BLaER1 treated with 17β-estradiol and CSF1 and Interleukin-3, amounts not matched to agents 10 nM and 100 nM (cell line): ENCODE results near the gene ACTA1.
"Not testable (repeated sequence)": the region's sequence is repeated elsewhere in the genome, so short reads cannot be mapped to it uniquely, and the experiment has no call there.

ENCODE experiments used
- H3K27ac ChIP-seq, 11 experiments: shearing (Covaris generic); formaldehyde crosslinking; 2 replicates each; pipeline ENCODE4 v1.8.1; 2022
- H3K27me3 ChIP-seq, 11 experiments: shearing (Covaris generic); formaldehyde crosslinking; 2 replicates each; pipeline ENCODE4 v1.8.1; 2022
- H3K36me3 ChIP-seq, 11 experiments: shearing (Covaris generic); formaldehyde crosslinking; 2 replicates each; pipeline ENCODE4 v1.8.1; 2022
- H3K4me1 ChIP-seq, 10 experiments: shearing (Covaris generic); formaldehyde crosslinking; 2 replicates each; pipeline ENCODE4 v1.8.1; 2022
- H3K4me2 ChIP-seq, 11 experiments: shearing (Covaris generic); formaldehyde crosslinking; 2 replicates each; pipeline ENCODE4 v1.8.1; 2022
- H3K4me3 ChIP-seq, 10 experiments: shearing (Covaris generic); formaldehyde crosslinking; 2 replicates each; pipeline ENCODE4 v1.8.1; 2022
- H3K9ac ChIP-seq, 11 experiments: shearing (Covaris generic); formaldehyde crosslinking; 2 replicates each; pipeline ENCODE4 v1.8.1; 2022
- H3K9me3 ChIP-seq, 11 experiments: shearing (Covaris generic); formaldehyde crosslinking; replicated peaks in 1 of 11; 2 replicates each; pipeline ENCODE4 v1.8.1; 2022
- H4K20me1 ChIP-seq, 11 experiments: shearing (Covaris generic); formaldehyde crosslinking; 2 replicates each; pipeline ENCODE4 v1.8.1; 2022
- Cebpa-rat ChIP-seq, 11 experiments: shearing (Covaris generic); IDR thresholded peaks; 2 replicates each; pipeline ENCODE4 v1.8.1; 2022

The ACTA1 gene

DNA sequence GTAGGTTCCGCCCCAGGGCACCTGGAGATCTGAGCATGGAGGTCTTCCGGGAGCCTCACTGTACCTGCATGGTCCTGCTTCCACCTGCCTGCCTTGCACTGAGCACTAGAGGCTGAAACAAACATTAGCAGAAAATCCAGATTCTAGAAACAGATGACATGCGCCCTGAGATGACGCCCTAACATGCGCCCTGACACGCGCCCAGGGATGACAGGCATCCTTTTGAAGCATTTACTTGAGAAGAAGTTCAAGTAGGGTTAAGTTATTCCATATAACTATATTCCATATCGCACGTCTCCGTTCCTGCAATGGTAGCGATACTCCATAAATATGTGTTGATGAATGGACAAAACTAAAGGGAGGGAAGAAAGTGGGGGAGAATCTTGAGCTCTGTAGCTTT lies 13.7 kb downstream of the ACTA1 start:
- Histone ChIP-seq H3K9me3 (peaks cover 13 to 22% (median 20%) of the 10 kb centered on the region in 11 experiments), H3K27me3 (no peaks in the 10 kb centered on the region), H3K9ac (no peak overlapping the region), H3K4me1 (no peaks in the 10 kb centered on the region), H4K20me1 (no peaks in the 10 kb centered on the region), H3K36me3 (no peaks in the 10 kb centered on the region), H3K27ac (no peak overlapping the region), H3K4me2 (no peak overlapping the region), H3K4me3 (no peak overlapping the region)
- no peak for TF ChIP-seq Cebpa-rat (IDR thresholded peaks at IDR 0.05)

DNA sequence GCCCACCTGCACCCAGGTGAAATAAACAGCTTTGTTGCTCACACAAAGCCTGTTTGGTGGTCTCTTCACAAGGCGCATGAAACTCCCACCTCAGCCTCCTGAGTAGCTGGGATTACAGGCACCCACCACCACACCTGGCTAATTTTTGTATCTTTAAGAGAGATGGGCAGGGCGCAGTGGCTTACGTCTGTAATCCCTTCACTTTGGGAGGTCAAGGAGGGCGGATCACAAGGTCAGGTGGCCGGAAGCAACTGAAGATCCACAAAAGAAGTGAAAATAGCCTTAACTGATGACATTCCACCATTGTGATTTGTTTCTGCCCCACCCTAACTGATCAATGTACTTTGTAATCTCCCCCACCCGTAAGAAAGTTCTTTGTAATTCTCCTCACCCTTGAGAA lies 15.3 kb downstream of the ACTA1 start:
- not testable (repeated sequence) for H3K36me3 ChIP-seq, H3K9ac ChIP-seq, H3K4me2 ChIP-seq, H3K27ac ChIP-seq, H3K4me1 ChIP-seq, H3K4me3 ChIP-seq, H4K20me1 ChIP-seq, H3K27me3 ChIP-seq
- peaks cover 4 to 13% (median 9%) of the 10 kb centered on the region in 11 experiments; a peak in 19 of 22 replicates for H3K9me3 ChIP-seq

DNA sequence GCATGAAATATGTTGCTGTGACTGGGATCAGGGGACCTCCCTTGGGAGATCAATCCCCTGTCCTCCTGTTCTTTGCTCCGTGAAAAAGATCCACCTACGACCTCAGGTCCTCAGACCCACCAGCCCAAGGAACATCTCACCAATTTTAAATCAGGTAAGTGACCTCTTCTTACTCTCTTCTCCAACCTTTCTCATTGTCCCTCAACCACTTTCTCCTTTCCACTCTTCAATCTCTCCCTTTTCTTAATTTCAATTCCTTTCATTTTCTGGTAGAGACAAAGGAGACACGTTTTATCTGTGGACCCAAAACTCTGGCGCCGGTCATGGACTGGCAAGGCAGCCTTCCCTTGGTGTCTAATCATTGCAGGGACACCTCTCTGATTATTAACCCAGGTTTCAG lies 21.1 kb downstream of the ACTA1 start:
- peaks cover 11 to 19% (median 17%) of the 10 kb centered on the region in 11 experiments for H3K27me3 ChIP-seq
- H3K27ac ChIP-seq, H4K20me1 ChIP-seq, H3K9me3 ChIP-seq, H3K9ac ChIP-seq, H3K36me3 ChIP-seq, H3K4me3 ChIP-seq, H3K4me2 ChIP-seq: not testable (repeated sequence)
- peaks cover 19 to 30% (median 25%) of the 10 kb centered on the region in 10 experiments for H3K4me1 ChIP-seq

DNA sequence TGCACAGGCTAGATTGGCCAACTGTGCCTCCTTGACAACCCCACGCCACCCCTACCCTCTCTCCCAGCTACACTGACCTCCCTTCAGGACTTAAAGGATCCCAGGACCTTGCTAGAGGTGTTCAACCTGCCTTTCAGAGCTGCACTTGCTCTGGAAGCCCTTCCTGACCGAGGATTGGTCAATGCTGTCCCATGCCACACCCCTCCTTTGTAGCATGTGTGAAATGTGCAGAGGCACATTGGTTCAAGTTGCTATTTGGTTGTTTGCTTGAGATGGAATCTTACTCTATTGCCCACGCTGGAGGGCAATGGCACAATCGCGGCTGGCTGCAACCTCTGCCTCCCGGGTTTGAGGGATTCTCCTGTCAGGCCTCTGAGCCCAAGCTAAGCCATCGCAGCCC lies 21.8 kb downstream of the ACTA1 start:
- Histone ChIP-seq H3K9me3 (no peaks in the 10 kb centered on the region), H3K36me3 (no peaks in the 10 kb centered on the region), H3K27me3 (peaks cover 18 to 27% (median 24%) of the 10 kb centered on the region in 11 experiments), H3K27ac (no peak overlapping the region), H4K20me1 (peaks cover 0 to 5% (median 0%) of the 10 kb centered on the region in 11 experiments; a peak in 2 of 22 replicates), H3K9ac (no peak overlapping the region), H3K4me1 (peaks cover 25 to 38% (median 32%) of the 10 kb centered on the region in 10 experiments), H3K4me2 (no peak overlapping the region), H3K4me3 (no peak overlapping the region)
- no peak for TF ChIP-seq Cebpa-rat (IDR thresholded peaks at IDR 0.05)

DNA sequence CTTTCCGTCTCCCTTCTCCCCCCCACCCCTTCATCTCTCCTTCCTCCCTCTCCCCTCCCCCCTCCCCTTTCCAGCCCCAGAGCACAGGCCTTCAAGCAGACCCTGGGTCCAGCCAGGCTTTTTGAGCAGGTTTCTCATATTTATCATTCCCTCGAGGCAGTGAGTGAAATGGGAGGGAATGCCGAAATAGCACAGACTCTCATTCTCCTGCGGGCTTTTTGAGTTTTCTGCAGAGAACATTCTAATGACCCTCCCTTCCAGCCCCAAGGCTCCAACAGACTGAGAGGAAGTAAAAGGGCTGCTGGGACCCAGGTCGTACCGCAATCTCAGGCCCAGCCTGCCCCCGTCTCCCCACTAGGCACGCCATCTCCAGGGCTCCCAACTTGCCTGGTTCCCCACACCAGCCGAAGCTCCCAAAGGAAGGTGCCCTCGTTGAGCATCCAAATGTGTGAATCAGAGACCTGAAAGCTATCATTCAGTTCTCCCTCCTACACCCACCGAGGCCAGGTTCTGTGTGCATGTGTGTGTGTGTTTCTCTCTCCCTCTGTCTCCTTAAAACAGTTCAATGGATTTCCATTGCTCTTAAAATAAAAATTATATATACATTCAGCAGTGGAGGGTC lies 22.3 kb downstream of the ACTA1 start:
- Histone ChIP-seq H4K20me1 (peaks cover 0 to 5% (median 0%) of the 10 kb centered on the region in 11 experiments; a peak in 2 of 22 replicates), H3K9ac (no peak overlapping the region), H3K4me2 (peak overlapping the region in 1 of 11 experiments; percentile 34; a peak in 2 of 22 replicates)

DNA sequence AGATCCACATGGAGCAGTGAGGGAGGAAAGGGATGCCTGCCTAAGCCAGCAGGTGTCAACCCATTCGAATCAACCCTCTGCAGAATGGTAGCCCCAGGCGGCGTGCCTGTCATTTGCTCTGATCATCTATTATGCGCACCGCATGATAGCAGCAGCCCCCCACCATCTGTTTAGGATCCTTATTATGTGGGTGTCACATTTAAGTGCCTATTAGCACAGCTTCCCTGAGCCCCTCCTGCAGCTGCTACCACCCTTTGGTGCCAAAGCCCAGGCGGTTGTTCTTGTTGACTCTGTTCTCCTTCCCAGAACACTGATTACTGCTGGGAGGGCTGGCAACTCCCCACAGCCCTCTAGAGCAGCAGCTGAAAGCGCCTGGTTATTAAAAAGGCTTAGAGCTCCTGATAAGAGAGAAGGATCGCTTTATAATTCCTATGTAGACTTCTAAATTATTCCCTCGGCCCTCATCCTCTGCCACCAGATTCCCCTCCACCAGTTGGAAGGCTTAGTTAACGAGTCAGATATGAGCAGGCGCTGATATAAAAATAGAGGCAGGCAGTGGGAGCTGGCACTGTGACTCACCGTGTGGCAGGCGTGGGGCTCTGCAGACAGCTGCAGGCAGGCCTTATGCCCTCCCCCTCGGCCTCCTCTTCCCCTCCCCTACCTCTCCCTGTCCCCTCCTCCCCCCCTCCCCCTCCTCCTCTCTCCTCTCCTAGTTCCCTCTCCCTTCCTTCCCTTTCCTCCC lies 23.0 kb downstream of the ACTA1 start:
- H3K27ac ChIP-seq: peak overlapping the region in 6 of 11 experiments; percentile 1 to 61 (median 20); a peak in 8 of 22 replicates
- H3K9ac ChIP-seq: peak overlapping the region in 7 of 11 experiments; percentile 1 to 55 (median 30); a peak in 5 of 22 replicates
- peaks cover 27 to 40% (median 33%) of the 10 kb centered on the region in 10 experiments for H3K4me1 ChIP-seq
- H3K4me2 ChIP-seq: peak overlapping the region; percentile 68 to 95 (median 86)
- no peaks in the 10 kb centered on the region for H3K36me3 ChIP-seq
- TF ChIP-seq Cebpa-rat (IDR thresholded peaks at IDR 0.05): no peak
- peak overlapping the region in 1 of 10 experiments; percentile 6; a peak in 2 of 20 replicates for H3K4me3 ChIP-seq
- H3K27me3 ChIP-seq: peaks cover 30 to 39% (median 36%) of the 10 kb centered on the region in 11 experiments
- no peaks in the 10 kb centered on the region for H3K9me3 ChIP-seq
- peaks cover 0 to 5% (median 0%) of the 10 kb centered on the region in 11 experiments; a peak in 2 of 22 replicates for H4K20me1 ChIP-seq

More for the DNA sequence above, 22.3 kb downstream of the ACTA1 start:
- Histone ChIP-seq H3K9me3 (no peaks in the 10 kb centered on the region), H3K27me3 (peaks cover 23 to 32% (median 29%) of the 10 kb centered on the region in 11 experiments), H3K4me3 (no peak overlapping the region), H3K4me1 (peaks cover 27 to 40% (median 33%) of the 10 kb centered on the region in 10 experiments), H3K36me3 (no peaks in the 10 kb centered on the region), H3K27ac (no peak overlapping the region)
- TF ChIP-seq Cebpa-rat (IDR thresholded peaks at IDR 0.05): no peak

DNA sequence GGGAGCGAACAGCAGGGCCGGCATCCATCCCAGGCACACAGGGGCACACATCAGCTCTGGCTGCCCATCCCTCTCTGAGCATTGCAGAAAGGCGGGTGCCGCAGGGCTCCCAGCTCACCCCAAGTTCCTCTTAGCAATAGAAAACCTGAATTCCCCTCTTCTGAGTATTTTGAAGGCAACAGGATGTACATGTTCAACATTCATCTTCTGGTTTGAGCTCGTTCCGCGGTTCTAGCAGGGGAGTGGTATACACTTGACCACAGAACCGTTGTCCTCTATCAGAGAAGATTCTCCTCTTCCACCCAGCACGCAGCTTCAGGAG lies 23.6 kb downstream of the ACTA1 start:
- Histone ChIP-seq H4K20me1 (peaks cover 0 to 5% (median 0%) of the 10 kb centered on the region in 11 experiments; a peak in 2 of 22 replicates), H3K27ac (peak overlapping the region in 3 of 11 experiments; percentile 1 to 51 (median 26); a peak in 2 of 22 replicates), H3K4me2 (peak overlapping the region; percentile 68 to 95 (median 86)), H3K9me3 (no peaks in the 10 kb centered on the region), H3K4me1 (peaks cover 27 to 40% (median 33%) of the 10 kb centered on the region in 10 experiments), H3K4me3 (no peak overlapping the region), H3K36me3 (no peaks in the 10 kb centered on the region), H3K9ac (peak overlapping the region in 7 of 11 experiments; percentile 5 to 55 (median 33); a peak in 4 of 22 replicates), H3K27me3 (peaks cover 35 to 44% (median 42%) of the 10 kb centered on the region in 11 experiments)
- no peak for TF ChIP-seq Cebpa-rat (IDR thresholded peaks at IDR 0.05)

DNA sequence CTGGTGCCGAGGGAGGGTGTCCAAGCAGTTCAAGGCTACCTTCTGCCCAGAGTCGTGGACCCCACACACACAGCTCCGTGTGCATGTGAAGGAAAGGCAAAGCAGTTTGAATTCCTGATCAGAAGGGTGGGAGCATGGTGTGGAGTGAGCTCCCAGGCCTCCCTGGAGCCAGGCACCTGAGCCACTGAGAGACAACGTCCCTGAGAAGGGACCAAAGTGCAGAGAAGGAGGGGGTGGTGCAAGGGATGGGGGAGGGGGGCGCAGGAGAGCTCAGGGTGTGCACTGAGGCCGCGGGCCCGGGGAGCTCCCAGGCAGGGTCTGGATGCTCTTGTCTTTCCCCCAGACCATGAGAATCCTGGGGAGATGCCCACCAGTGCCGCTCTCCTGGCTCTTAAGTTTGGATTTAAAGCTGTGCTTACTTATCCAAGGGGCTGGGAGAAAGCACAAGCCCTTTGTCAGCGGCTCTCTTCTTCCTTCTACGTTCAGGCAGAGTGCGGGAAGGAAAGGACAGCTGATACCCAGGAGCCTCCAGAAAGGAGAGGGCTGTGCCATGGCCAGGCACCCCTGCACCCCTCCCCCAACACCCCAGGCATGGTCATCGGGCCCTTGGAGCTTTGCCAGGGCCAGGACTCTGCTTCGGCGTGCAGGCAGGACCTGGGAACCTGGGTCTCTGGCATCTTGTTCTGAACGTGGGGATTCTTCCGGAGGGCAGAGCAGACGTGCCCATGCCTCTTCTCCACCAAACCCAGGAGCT lies 24.1 kb downstream of the ACTA1 start:
- Histone ChIP-seq H3K9me3 (no peaks in the 10 kb centered on the region), H3K4me3 (no peak overlapping the region), H3K36me3 (no peaks in the 10 kb centered on the region), H3K4me2 (peak overlapping the region; percentile 68 to 95 (median 86)), H3K27me3 (peaks cover 36 to 50% (median 44%) of the 10 kb centered on the region in 11 experiments), H3K9ac (peak overlapping the region in 3 of 11 experiments; percentile 4 to 37 (median 7); a peak in 1 of 22 replicates), H3K27ac (no peak overlapping the region), H4K20me1 (peaks cover 0 to 5% (median 0%) of the 10 kb centered on the region in 11 experiments; a peak in 2 of 22 replicates), H3K4me1 (peaks cover 27 to 40% (median 33%) of the 10 kb centered on the region in 10 experiments)
- no peak for TF ChIP-seq Cebpa-rat (IDR thresholded peaks at IDR 0.05)
